GM10847 (cell line): ENCODE measurements around the gene KREMEN2.

ENCODE experiments used
- POLR2A ChIP-seq: IDR thresholded peaks from 2 replicates; pipeline ENCODE4 v1.6.1; 2011; ENCODE audit not compliant: insufficient read length; ENCODE audit errors: extremely low read depth

The KREMEN2 gene

GRCh38 chr16:2963723-2964474 lies at the start of gene KREMEN2:
TSS of gene KREMEN2 (plus strand) at chr16:2964275. CDS start at chr16:2964521, 246 bp downstream.
- no peak for TF ChIP-seq POLR2A

GRCh38 chr16:2915196-2915929 lies 48.7 kb upstream of the KREMEN2 start:
- TF ChIP-seq POLR2A = no peak

GRCh38 chr16:2919511-2920255 lies 44.4 kb upstream of the KREMEN2 start:
- TF ChIP-seq POLR2A = no peak

GRCh38 chr16:2923481-2923880 lies 40.6 kb upstream of the KREMEN2 start:
- TF ChIP-seq POLR2A = no peak

GRCh38 chr16:2924901-2925755 lies 38.9 kb upstream of the KREMEN2 start:
- TF ChIP-seq POLR2A = no peak

- no peak for TF ChIP-seq POLR2A
Observed at GRCh38 chr16:2925951-2926649, 38.0 kb upstream of the KREMEN2 start.

GRCh38 chr16:2926650-2926999 lies 37.5 kb upstream of the KREMEN2 start:
- TF ChIP-seq POLR2A = no peak

- TF ChIP-seq POLR2A = no peak
Observed at GRCh38 chr16:2927010-2927646, 36.9 kb upstream of the KREMEN2 start.

GRCh38 chr16:2928796-2929195 lies 35.3 kb upstream of the KREMEN2 start:
- no peak for TF ChIP-seq POLR2A

- no peak for TF ChIP-seq POLR2A
Observed at GRCh38 chr16:2929693-2930092, 34.4 kb upstream of the KREMEN2 start.

GRCh38 chr16:2930236-2930635 lies 33.8 kb upstream of the KREMEN2 start:
- no peak for TF ChIP-seq POLR2A

- TF ChIP-seq POLR2A = no peak
Observed at GRCh38 chr16:2933136-2933535, 30.9 kb upstream of the KREMEN2 start.

- TF ChIP-seq POLR2A = no peak
Observed at GRCh38 chr16:2933701-2934100, 30.4 kb upstream of the KREMEN2 start.

GRCh38 chr16:2934450-2934849 lies 29.6 kb upstream of the KREMEN2 start:
- TF ChIP-seq POLR2A = no peak

GRCh38 chr16:2936436-2937011 lies 27.6 kb upstream of the KREMEN2 start:
- no peak for TF ChIP-seq POLR2A
